K562 (cell line): ENCODE results near the gene TBX6. TPM values are rescaled to one million over a fixed set of nuclear protein-coding genes. Genes with fewer than 3 reads are reported as not detected.

Experiments
- ATAC-seq: fragments of 200-7000 bp; cut with Tn5 transposase; 3 replicates; pipeline ENCODE4 v1.9.1; 2020; ENCODE audit warnings: moderate library complexity
- BruUV-seq: library from RNA; stranded (reverse); fragments of 400-500 nt; replicated peaks from 2 replicates; lab custom pipeline; 2021; lab: Mats Ljungman, UMichigan
- CTCF ChIA-PET: fragments of 300-600 bp; formaldehyde crosslinking; extraction: SDS; loops from one replicate; lab custom pipeline; 2021; ENCODE audit warnings: low intra/inter-chr PET ratio; lab: Yijun Ruan, JAX
- POLR2A ChIA-PET: fragments of 300-600, 350-650 bp; sonication (Branson Sonifier 250); formaldehyde crosslinking; extraction: SDS; loops from one replicate; lab custom pipeline; 2021; ENCODE audit warnings: antibody characterized with exemption, inconsistent platforms; lab: Yijun Ruan, JAX
- DNase-seq, 4 experiments: peaks; one replicate each; pipeline versions ENCODE4 v3.0.0 to v3.0.0-alpha.2; 2011 to 2018; ENCODE audit warnings: low spot score in 3 of 4, mixed read lengths in 3 of 4; ENCODE audit errors: extremely low read depth in 1 of 4
- FAIRE-seq: peaks from 2 replicates; lab custom pipeline; 2011; peaks lifted over from hg19 to GRCh38; lab: Jason Lieb, UNC
- H2AFZ ChIP-seq: 2 replicates; pipeline ENCODE4 v1.6.0; 2011; ENCODE audit warnings: low read depth, low read length, control low read depth, inconsistent platforms
- H3K27ac ChIP-seq: fragments of 200-600 bp; 3 replicates; pipeline ENCODE4 v1.8.0; 2011; ENCODE audit warnings: low read depth, mild to moderate bottlenecking, control low read depth, inconsistent platforms, low read length, moderate library complexity, mixed read lengths; ENCODE audit errors: extremely low read depth
- H3K27me3 ChIP-seq, 2 experiments: fragments of 300-600 bp in 1 of 2; 2 replicates in 1 of 2; 3 replicates in 1 of 2; pipeline versions ENCODE4 v1.6.0 to v1.8.0; 2011; ENCODE audit warnings: inconsistent platforms in 2 of 2, low read length in 2 of 2, mild to moderate bottlenecking in 1 of 2, mixed read lengths in 1 of 2, moderate library complexity in 1 of 2; ENCODE audit not compliant: control insufficient read depth in 2 of 2, insufficient read depth in 2 of 2
- H3K36me3 ChIP-seq: fragments of 300-600 bp; 3 replicates; pipeline ENCODE4 v1.8.0; 2011; ENCODE audit warnings: mild to moderate bottlenecking, low read length, inconsistent platforms; ENCODE audit not compliant: control insufficient read depth, insufficient read depth
- H3K4me1 ChIP-seq, 2 experiments: fragments of 200-600 bp in 1 of 2; replicated peaks in 1 of 2; 2 replicates in 1 of 2; 3 replicates in 1 of 2; pipeline versions ENCODE4 v1.5.1 to v1.8.0; 2011; ENCODE audit warnings: inconsistent platforms in 2 of 2, low read length in 2 of 2, mild to moderate bottlenecking in 1 of 2, mixed read lengths in 1 of 2, moderate library complexity in 1 of 2; ENCODE audit not compliant: control insufficient read depth in 2 of 2, insufficient read depth in 2 of 2
- H3K4me2 ChIP-seq: 2 replicates; pipeline ENCODE4 v1.6.1; 2011; ENCODE audit warnings: low read length, control low read depth, inconsistent platforms, mixed read lengths; ENCODE audit not compliant: insufficient read depth
- H3K4me3 ChIP-seq: fragments of 200-600 bp; sonication (generic), shearing (Covaris generic); 2 replicates; pipeline ENCODE4 v1.5.1; 2016; ENCODE audit warnings: control low read depth, inconsistent platforms
- H3K79me2 ChIP-seq: fragments of 200-600 bp; 3 replicates; pipeline ENCODE4 v1.8.0; 2011; ENCODE audit warnings: low read length, inconsistent platforms; ENCODE audit not compliant: control insufficient read depth, insufficient read depth
- H3K9ac ChIP-seq, 2 experiments: 2 replicates each; pipeline versions ENCODE4 v1.6.0 to v1.6.1; 2011; ENCODE audit warnings: low read depth in 2 of 2, low read length in 2 of 2, control low read depth in 1 of 2, inconsistent platforms in 1 of 2, mild to moderate bottlenecking in 1 of 2, mixed read lengths in 1 of 2; ENCODE audit not compliant: insufficient read depth in 1 of 2
- H3K9me1 ChIP-seq: one replicate; pipeline ENCODE4 v1.6.0; 2011; ENCODE audit warnings: inconsistent platforms, mild to moderate bottlenecking, low read length, moderate library complexity; ENCODE audit not compliant: control insufficient read depth, insufficient read depth
- H3K9me3 ChIP-seq: replicated peaks from 2 replicates; pipeline ENCODE4 v1.5.1; 2011; ENCODE audit warnings: low read depth, low read length, inconsistent platforms; ENCODE audit not compliant: control insufficient read depth, insufficient read depth
- H4K20me1 ChIP-seq: replicated peaks from 2 replicates; pipeline ENCODE4 v1.6.1; 2011; ENCODE audit warnings: low read length, inconsistent platforms, mixed read lengths; ENCODE audit not compliant: control insufficient read depth, insufficient read depth
- BCOR ChIP-seq: fragments of 450-650 bp; IDR thresholded peaks from 2 replicates; pipeline ENCODE4 v1.6.1; 2016
- BRF1 ChIP-seq: IDR thresholded peaks from 3 replicates; pipeline ENCODE4 v1.6.1; 2011; ENCODE audit warnings: borderline replicate concordance, mild to moderate bottlenecking; ENCODE audit not compliant: insufficient read length; ENCODE audit errors: extremely low read depth
- POLR2G ChIP-seq: fragments of 200-400 bp; formaldehyde crosslinking; IDR thresholded peaks from 2 replicates; pipeline ENCODE4 v1.6.1; 2017; ENCODE audit warnings: low read depth, mild to moderate bottlenecking, antibody characterized with exemption, low read length, moderate library complexity
- RBFOX2 ChIP-seq: fragments of 200-400 bp; formaldehyde crosslinking; IDR thresholded peaks from 2 replicates; pipeline ENCODE4 v1.6.1; 2017; ENCODE audit warnings: low read depth, mild to moderate bottlenecking, low read length, moderate library complexity
- RBM22 ChIP-seq: fragments of 200-400 bp; formaldehyde crosslinking; IDR thresholded peaks from 2 replicates; pipeline ENCODE4 v1.6.1; 2018; ENCODE audit warnings: low read length, low read depth; ENCODE audit not compliant: poor library complexity, severe bottlenecking
- RBM25 ChIP-seq: fragments of 200-400 bp; formaldehyde crosslinking; IDR thresholded peaks from 2 replicates; pipeline ENCODE4 v1.6.1; 2018; ENCODE audit warnings: low read length, low read depth, moderate library complexity; ENCODE audit not compliant: severe bottlenecking
- SUPT5H ChIP-seq: fragments of 450-650 bp; IDR thresholded peaks from 2 replicates; pipeline ENCODE4 v1.6.1; 2016
- ZC3H4 ChIP-seq: sonication (generic); formaldehyde crosslinking; IDR thresholded peaks from 2 replicates; pipeline ENCODE4 v1.9.0; 2021; ENCODE audit warnings: missing genetic modification reagents, borderline replicate concordance
- WGBS: fragments of 100-300 bp; shearing (Covaris generic); methylation state at CpG from one replicate; pipeline ENCODE4 v1.1.6; 2016; ENCODE audit warnings: low coverage, mixed read lengths; ENCODE audit not compliant: insufficient coverage; ENCODE audit errors: missing lambda C conversion rate; 5-methylcytosine and 5-hydroxymethylcytosine counted together
- in situ Hi-C: fragments of 300-500 bp; cut with MboI; formaldehyde crosslinking; loops from 4 replicates; pipeline ENCODE4 v1.15.0; 2018; ENCODE audit warnings: inconsistent platforms, mixed read lengths
- intact Hi-C: fragments of 100-400 bp; cut with micrococcal nuclease; formaldehyde crosslinking; loops from 2 replicates; pipeline ENCODE4 v1.14.2; 2022
- polyA plus RNA-seq, 8 experiments: library from polyadenylated mRNA; depleted of rRNA in 4 of 8; stranded (reverse) in 5 of 8; unstranded in 3 of 8; fragments of >200 nt; fragmentation: Nextera tagmentation in 2 of 8; fragmentation: Illumina TruSeq in 1 of 8; extraction: Ambion mirVana in 2 of 8; extraction: Trizol in 1 of 8; gene quantifications; 2 replicates each; pipeline versions ENCODE4 v1.2.1 to v1.2.3, GENCODE V29; 2011 to 2014; ENCODE audit warnings: inconsistent platforms in 1 of 8, missing spikeins in 1 of 8
- total RNA-seq, 7 experiments: library from RNA; depleted of rRNA in 6 of 7; stranded (reverse); fragments of >200 nt in 6 of 7; fragmentation: Illumina TruSeq in 2 of 7; extraction: Trizol in 2 of 7; gene quantifications; 2 replicates each; pipeline versions ENCODE4 v1.2.1 to v1.2.3, GENCODE V29; 2011 to 2021; ENCODE audit warnings: low replicate concordance in 1 of 7
- TF ChIP-seq, protein P1 (sequence below), 3 experiments: fragments of 200-800 bp in 1 of 3; sonication (Bioruptor generic) in 1 of 3; sonication (generic) in 1 of 3; formaldehyde crosslinking in 1 of 3; IDR thresholded peaks; 2 replicates each; pipeline versions ENCODE4 v1.6.1 to v1.8.0; 2016 to 2022; ENCODE audit warnings: mild to moderate bottlenecking in 2 of 3, missing compliant biosample characterization in 2 of 3, missing genetic modification characterization in 2 of 3, missing genetic modification reagents in 1 of 3
- TF ChIP-seq, protein P2 (sequence below): fragments of 250-450 bp; sonication (Bioruptor Pico); IDR thresholded peaks from 2 replicates; pipeline ENCODE4 v1.5.0; 2020; ENCODE audit warnings: mild to moderate bottlenecking

Gene TBX6
- total and polyA plus RNA-seq, 9 of the 15 experiments (the other 6 are each of a cell fraction or from before 2014, with no cell fraction given): 0.07 to 0.58 (median 0.11) TPM; not detected in 2

DNA sequence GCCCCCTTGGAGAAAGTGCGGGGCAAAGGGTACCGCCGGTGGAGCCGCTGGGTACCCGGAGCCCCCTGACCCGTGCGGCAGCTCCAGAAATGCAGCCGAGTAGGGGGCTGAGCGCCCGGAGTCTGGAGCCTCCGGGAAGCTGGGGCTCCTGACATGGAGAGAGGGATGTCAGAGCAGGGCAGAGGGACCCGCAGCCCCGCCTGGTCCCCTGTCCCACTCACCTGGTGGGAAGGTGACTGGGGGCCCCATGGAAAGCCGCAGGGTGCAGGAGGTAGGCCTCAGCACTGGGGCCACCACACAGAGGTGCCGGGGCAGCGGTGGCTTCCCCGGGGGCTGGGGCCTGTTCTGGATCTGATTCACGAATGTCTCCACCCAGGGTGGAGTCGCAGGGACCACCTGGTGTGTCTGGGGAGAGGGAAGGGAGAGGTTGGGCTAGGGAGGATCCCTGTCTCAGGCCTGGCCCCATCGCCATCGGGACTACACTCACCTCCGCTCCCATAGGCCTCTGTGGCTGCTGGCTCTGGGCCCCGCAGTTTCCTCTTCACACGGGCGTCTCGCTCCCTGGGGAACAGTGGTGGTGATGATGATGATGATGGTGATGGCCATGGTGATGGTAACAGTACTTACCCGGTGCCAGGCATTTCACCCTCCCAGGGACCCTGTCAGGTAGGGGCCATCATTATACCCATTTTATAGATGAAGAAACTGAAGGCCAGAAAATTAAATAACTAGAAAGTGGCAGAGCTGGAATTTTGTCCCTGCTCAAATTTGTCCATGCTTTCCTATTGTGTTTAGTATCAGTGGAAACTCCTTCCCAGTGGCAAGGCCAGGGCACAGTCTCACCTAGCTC, 5.2 kb downstream of the TBX6 start:
- H3K9ac ChIP-seq: no peak overlapping the region
- no peaks in the 10 kb centered on the region for H3K9me3 ChIP-seq
- intact Hi-C loops: no loop called here
- H4K20me1 ChIP-seq: no peaks in the 10 kb centered on the region
- peaks cover 9 to 44% of the 10 kb centered on the region in 2 experiments; a peak in 4 of 5 replicates for H3K4me1 ChIP-seq
- no peak overlapping the region for H3K27ac ChIP-seq
- no peak; the same call in 2 of the 3 replicates for ATAC-seq
- TF ChIP-seq, protein P1, sequence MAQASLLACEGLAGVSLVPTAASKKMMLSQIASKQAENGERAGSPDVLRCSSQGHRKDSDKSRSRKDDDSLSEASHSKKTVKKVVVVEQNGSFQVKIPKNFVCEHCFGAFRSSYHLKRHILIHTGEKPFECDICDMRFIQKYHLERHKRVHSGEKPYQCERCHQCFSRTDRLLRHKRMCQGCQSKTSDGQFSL (CRISPR knock-in tag; IDR thresholded peaks at IDR 0.05): no peak
- TF ChIP-seq, protein P1 (tag; IDR thresholded peaks at IDR 0.05): no peak
- TF ChIP-seq SUPT5H (0 out of 2 replicates have a peak, but pooled peaks have one; percentile 12), POLR2G (peak; percentile 82), RBM25 (peak; percentile 55), BCOR (peak; percentile 62), ZC3H4 (no peak), RBM22 (peak; percentile 76), BRF1 (no peak), RBFOX2 (peak; percentile 67)
- TF ChIP-seq, protein P2, sequence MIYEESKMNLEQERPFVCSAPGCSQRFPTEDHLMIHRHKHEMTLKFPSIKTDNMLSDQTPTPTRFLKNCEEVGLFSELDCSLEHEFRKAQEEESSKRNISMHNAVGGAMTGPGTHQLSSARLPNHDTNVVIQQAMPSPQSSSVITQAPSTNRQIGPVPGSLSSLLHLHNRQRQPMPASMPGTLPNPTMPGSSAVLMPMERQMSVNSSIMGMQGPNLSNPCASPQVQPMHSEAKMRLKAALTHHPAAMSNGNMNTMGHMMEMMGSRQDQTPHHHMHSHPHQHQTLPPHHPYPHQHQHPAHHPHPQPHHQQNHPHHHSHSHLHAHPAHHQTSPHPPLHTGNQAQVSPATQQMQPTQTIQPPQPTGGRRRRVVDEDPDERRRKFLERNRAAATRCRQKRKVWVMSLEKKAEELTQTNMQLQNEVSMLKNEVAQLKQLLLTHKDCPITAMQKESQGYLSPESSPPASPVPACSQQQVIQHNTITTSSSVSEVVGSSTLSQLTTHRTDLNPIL: no peak
- TF ChIP-seq, all 486 proteins: peak for 6
- no peak overlapping the region for H3K4me3 ChIP-seq
- no peaks in the 10 kb centered on the region; the same call in 2 of the 3 replicates for H3K79me2 ChIP-seq
- ChIA-PET POLR2A (interaction anchor here (0.5 to 1.7 kb wide), 3 partner anchors 12 to 572 kb away, joined by 3 to 9 read pairs (median 3); a partner anchor contains a TSS), CTCF (no interaction called here)
- 88% methylated on average over 20 of the region's 27 CpGs for WGBS
- H2AFZ ChIP-seq: no peak overlapping the region
- FAIRE-seq (no peak), DNase-seq (no peak)
- no peak overlapping the region for H3K4me2 ChIP-seq
- no peaks in the 10 kb centered on the region for H3K9me1 ChIP-seq
- in situ Hi-C loops: no loop called here
- no peaks in the 10 kb centered on the region for H3K27me3 ChIP-seq
- no TSS peak for BruUV-seq
- H3K36me3 ChIP-seq: peaks cover 50% of the 10 kb centered on the region; the same call in 2 of the 3 replicates
